Measurements from ENCODE around the gene HDDC3. TPM values are rescaled to one million over a fixed set of nuclear protein-coding genes. Genes with fewer than 3 reads are reported as not detected.

Gene HDDC3
- total RNA-seq, 1 experiment from 2014 or later, result 18.1 TPM

Other genes starting within 250 kb of the HDDC3 start
- 11.0 and 12.1 TPM in 2 replicates for gene BLM, start 215.2 kb downstream of the HDDC3 start, total RNA-seq (2014; rRNA removed; shearing (Covaris generic))
- gene FURIN, start 64.0 kb downstream of the HDDC3 start, total RNA-seq (2014; rRNA removed; shearing (Covaris generic)), result 8.1 and 16.9 TPM in 2 replicates
- gene FES, start 48.0 kb downstream of the HDDC3 start, total RNA-seq (2014; rRNA removed; shearing (Covaris generic)), result 0.43 and 0.88 TPM in 2 replicates
- 3.9 and 10.0 TPM in 2 replicates for gene MAN2A2, start 29.2 kb downstream of the HDDC3 start, total RNA-seq (2014; rRNA removed; shearing (Covaris generic))
- 34.6 and 35.2 TPM in 2 replicates for gene UNC45A, start 2.7 kb upstream of the HDDC3 start, total RNA-seq (2014; rRNA removed; shearing (Covaris generic))
- gene RCCD1, start 22.3 kb upstream of the HDDC3 start, total RNA-seq (2014; rRNA removed; shearing (Covaris generic)), result 0.06 TPM in 1 of 2 replicates, not detected in the other
- gene PRC1, start 62.0 kb upstream of the HDDC3 start, total RNA-seq (2014; rRNA removed; shearing (Covaris generic)), result 245 and 259 TPM in 2 replicates
- 7.5 and 12.6 TPM in 2 replicates for gene VPS33B, start 90.0 kb upstream of the HDDC3 start, total RNA-seq (2014; rRNA removed; shearing (Covaris generic))
- 0.04 TPM in 1 of 2 replicates, not detected in the other for gene SV2B, start 167.7 kb upstream of the HDDC3 start, total RNA-seq (2014; rRNA removed; shearing (Covaris generic))